Right renal pelvis (tissue), 4 donors: Measurements from ENCODE around the gene RND1. TPM values are rescaled to one million over a fixed set of nuclear protein-coding genes. Genes with fewer than 3 reads are reported as not detected.
A peak's percentile ranks its signal among the peaks of the same experiment; 100 is the strongest.

Experiments
- DNase-seq, 4 donors: peaks; one replicate each; pipeline ENCODE4 v3.0.0-alpha.2; 2013; ENCODE audit warnings: low read depth in 4 of 4, low spot score in 3 of 4, missing footprints in 1 of 4
- polyA plus RNA-seq, 4 donors: library from polyadenylated mRNA; unstranded; fragments of 120-200 nt; gene quantifications; one replicate each; pipeline ENCODE4 v1.2.1, GENCODE V29; 2013; ENCODE audit not compliant: insufficient read length in 4 of 4

Gene RND1
- polyA plus RNA-seq, 4 donors = 2.6 to 4.2 (median 3.6) TPM

DNA sequence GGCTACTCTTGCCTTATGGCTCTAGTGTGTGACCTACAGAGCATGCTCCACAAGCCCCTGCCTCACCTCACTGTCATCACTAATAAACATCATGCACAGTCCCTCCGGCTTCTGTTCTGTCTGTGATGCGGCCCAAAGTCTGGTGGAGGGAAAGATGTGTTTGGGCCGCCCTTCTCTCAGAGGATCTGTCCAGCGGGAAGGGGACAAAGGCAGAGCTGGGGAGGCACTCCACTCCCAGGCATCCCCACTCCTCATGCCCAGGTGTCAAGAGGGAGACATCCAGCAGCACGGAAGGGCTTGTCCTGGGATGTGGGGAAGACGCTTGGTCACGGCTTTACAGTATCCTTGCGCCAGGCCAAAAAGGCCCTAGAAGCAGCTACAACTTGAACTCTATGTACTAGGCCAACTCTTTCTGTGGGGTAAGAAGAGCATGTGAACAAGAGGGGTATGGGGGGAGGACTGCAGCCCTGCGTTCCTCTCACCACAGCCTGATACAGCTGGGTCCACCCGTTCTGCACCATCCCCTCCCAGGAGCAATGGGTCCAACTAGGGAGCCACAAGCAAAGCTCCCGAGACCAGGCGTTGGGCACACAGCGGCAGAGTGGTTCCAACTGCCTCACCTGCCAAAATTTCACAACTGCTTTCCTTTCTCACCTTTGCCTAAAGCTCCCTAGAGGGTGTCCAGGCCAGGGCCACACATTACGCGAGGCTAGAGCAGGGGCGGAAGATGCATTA is 36.7 kb downstream of the RND1 start:
- no peak for DNase-seq

- DNase-seq = no peak
These were observed 37.4 kb downstream of the RND1 start for GRCh38 chr12:48828293-48828692.

- DNase-seq = no peak
These were observed 38.1 kb downstream of the RND1 start for GRCh38 chr12:48827513-48828096.

DNA sequence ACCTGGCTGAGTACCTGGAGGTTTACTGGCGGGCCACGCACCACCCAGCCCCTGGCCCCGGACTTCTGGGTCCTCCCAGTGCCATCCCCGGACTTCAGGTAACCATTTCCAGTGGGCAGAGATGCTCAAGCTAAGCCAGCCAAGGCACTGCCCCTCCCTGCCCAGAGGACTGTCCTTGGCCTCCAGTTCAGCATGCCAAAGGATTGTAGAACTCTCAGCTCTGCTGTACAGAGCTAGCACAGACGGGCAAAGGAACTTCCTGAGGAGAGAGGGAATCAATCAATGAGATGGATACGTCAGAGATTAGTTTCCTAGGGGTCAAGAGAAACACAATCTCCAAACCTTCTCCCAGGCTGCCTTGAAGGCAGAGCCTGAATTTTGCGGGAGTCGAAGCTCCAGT is 38.6 kb downstream of the RND1 start:
- no peak for DNase-seq

GRCh38 chr12:48826209-48826855 is 39.3 kb downstream of the RND1 start:
- no peak for DNase-seq

- no peak for DNase-seq
These were observed 40.8 kb downstream of the RND1 start for GRCh38 chr12:48824905-48825304.

DNA sequence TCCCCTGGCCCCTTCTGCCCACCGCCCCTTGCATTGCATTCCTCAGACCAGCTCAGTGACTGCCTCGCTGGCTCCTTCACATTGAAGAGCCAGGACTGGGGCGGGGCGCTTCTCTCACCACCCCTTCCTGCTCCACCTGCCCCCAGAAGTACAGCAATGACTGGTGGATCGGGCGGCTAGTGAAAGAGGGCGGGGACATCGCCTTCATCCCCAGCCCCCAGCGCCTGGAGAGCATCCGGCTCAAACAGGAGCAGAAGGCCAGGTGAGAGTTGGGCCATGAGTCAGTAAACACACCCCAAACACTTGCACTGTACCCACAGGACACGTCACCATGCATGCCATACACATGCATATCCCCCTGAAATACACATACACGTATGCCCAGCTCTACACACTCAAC is 41.6 kb downstream of the RND1 start:
- DNase-seq = no peak

- DNase-seq = no peak
These were observed 42.4 kb downstream of the RND1 start for GRCh38 chr12:48823281-48823680.

DNA sequence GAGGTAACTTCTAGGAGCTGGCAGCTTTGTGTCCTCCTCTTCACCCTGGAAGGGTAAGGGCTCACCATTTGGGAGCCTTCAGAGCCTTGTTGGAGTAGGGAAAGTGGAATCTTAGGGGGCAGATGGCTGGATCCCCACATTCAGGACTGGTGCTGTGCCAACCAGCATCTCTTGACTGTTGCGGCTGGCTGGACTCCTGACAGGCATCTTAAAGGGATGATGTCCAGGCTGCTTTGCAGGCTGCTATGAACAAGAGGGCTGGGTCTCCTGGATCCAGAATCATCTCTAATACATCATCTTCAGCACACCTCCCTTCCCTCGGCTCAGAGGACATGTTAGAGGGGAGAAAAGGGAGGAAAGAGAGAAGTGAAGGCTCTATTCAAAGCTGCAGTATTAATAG is 43.0 kb downstream of the RND1 start:
- no peak for DNase-seq

- DNase-seq = no peak
These were observed 43.5 kb downstream of the RND1 start for GRCh38 chr12:48822139-48822538.

- DNase-seq = no peak
These were observed 45.5 kb downstream of the RND1 start for GRCh38 chr12:48819986-48820725.

GRCh38 chr12:48818831-48819590 is 46.7 kb downstream of the RND1 start:
- DNase-seq = no peak

DNA sequence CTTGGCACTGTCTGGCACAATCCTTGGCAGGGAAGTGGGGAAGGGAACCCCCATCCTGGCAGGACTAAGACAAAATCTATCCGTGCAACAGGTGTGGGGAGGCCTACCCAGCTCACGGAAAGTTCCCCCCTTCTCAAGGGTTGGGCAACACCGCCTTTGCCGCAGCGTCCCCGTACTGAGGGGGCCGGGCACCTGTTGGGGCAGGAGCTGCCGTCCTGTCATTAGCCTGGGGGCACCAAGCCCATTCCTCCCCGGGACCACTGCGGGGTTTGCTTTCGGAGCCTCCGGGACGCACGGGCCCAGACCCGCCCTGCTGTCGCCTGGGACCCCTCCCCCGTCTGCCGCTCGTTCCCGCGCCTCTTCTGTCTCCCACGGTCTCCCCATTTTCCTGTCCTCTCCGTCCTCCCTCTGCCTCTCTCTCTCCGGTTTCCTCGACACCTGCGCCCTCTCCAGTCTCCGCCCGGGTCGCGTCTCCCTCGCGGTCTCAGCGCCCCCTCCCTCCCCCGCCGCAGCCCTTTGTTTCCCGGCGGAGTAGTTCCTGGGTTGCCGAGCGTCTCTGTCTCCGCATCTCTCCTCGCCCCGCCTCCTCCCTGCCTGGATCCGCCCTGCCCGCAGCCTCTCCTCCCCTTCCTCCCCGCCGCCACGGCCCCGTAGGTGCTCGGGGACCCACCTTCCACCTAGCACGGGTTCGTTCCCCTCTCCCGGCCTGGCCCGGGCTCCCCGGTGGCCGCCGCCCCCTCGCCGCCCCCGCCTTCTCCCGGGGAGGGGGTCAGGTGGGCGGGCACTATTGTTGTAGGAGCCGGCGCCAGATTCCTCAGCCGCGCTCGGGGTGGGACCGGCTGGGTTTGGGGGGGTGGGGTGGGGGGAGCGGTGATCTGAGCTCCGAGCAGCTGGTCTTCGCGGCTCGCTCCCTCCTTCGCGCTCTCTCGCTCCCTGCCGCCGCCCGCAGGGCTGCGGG is 47.5 kb downstream of the RND1 start, which contains the start of gene CACNB3:
Gene CACNB3 (plus strand): TSS at position 624 of the 958 bp plus-strand sequence. CDS start 434 bp downstream, outside the sequence.
- DNase-seq = peak in 2 of 4 donors; percentile 49 to 54

GRCh38 chr12:48816143-48816854 is 49.4 kb downstream of the RND1 start:
- DNase-seq = no peak

- peak in 3 of 4 donors; percentile 75 to 80 (median 80) for DNase-seq
These were observed 50.3 kb downstream of the RND1 start for GRCh38 chr12:48815126-48816110.

- peak in 2 of 4 donors; percentile 54 to 72 for DNase-seq
These were observed 51.2 kb downstream of the RND1 start for GRCh38 chr12:48814262-48815125.
